HG03045 (cell line): ENCODE results near the gene TRAK1.

Experiments
- ATAC-seq: cut with Tn5 transposase; IDR thresholded peaks from one replicate; pipeline ENCODE4 v1.9.1; 2021; ENCODE audit warnings: mild to moderate bottlenecking, moderate library complexity; ENCODE audit not compliant: unreplicated experiment

TRAK1 gene

GRCh38 chr3:42228796-42229195 lies 137.6 kb downstream of the TRAK1 start:
- ATAC-seq, result no peak

DNA sequence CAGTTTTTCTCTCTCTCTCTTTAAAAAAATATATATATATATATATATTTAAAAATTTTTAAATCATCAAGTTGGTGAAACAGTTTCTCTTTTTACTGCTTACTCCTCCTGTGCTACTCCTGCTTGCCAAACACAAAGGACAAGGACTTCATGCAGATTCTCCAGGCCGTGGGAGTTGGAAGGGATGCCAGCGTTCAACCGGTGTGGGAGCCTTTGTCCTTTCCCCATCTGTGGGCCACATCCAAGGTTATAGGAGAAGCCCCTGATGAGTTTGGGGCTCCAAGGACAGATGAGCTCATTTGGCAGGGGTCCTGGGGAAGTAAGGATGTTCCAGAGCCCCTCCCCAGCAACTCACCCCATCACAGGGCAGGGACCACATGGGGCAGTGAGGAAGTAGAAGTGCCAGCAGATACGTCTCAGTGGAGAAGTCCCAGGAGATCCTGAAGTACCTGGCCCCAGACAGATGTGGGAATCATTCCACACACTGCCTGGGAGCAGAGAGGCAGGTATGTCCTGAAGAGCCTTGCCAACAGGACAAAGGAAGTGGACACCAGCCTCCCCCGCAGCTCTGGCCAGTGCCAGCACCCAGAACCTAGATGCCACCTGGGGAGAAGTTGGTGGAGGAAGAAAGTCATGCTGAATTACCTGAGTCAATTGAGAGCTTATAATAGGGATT lies 138.2 kb downstream of the TRAK1 start:
- ATAC-seq, result no peak

DNA sequence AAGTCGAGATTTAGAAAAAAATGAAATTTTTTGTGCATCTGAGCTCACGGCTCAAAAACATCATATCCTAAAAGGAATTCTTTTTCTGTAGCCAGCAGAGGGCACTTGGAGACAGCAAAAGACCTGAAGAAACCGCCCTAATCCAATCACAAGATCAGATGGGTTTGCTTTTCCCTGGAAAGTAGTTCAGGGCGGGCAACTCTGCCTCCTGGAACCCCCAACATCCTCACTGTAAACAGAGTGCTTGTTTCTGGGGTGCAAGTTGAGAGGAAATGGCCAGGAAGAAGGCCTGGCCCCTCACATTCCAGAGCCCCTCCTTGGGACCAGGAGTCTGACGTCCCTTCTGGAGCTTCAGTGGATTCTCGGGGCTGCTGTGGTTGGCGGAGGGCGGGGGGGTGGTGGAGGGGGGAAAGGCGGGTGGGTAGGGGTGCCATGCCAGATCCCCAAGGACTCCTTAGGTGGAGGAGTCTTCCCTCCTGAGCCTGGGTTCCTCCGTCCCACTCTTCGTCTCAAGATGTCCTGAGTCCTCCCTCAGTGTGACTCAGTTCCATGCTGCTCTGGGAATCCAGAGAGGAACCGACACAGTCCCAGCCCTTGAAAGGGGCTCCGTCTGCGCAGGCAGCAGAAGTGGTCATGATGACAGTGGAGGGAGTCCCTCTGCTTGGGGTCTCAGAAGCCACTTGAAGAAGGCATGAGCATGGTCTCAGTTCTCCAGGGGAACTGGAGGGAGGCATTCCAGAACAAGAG lies 139.0 kb downstream of the TRAK1 start:
- ATAC-seq, result no peak

DNA sequence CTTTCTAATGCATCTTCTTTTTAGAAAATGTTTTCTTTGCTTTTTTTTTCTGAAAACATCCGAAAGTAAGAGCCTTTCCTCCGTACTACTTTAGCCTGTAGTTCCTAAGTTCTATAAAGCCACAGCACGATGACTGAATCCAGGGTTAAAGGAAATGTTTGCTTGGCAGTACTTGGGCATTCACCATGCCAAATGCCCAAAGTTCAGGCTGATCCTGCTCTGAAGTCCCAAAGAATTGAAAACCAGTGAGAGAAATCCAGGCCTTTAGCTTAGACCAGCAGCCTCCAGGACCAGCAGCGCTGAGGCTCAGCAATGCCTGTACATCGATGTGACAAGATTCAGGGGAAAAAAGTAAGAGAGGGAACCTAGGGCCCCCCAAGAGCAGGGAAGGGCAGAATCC lies 139.7 kb downstream of the TRAK1 start:
- ATAC-seq, result no peak

DNA sequence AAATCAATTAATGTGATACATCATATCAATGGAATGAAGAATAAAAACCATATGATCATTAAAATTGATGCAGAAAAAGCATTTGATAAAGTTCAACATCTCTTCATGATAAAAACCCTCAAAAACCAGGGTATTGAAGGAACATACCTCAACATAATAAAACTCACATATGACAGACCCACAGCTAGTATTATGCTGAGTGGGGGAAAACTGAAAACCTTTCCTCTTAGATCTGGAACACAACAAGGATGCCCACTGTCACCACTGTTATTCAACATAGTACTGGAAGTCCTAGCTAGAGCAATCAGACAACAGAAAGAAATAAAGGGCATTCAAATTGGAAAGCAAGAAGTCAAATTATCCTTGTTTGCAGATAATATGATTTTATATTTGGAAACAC lies 144.4 kb downstream of the TRAK1 start:
- ATAC-seq, result no peak

- ATAC-seq, result no peak
Observed at GRCh38 chr3:42236611-42237010, 145.5 kb downstream of the TRAK1 start.

DNA sequence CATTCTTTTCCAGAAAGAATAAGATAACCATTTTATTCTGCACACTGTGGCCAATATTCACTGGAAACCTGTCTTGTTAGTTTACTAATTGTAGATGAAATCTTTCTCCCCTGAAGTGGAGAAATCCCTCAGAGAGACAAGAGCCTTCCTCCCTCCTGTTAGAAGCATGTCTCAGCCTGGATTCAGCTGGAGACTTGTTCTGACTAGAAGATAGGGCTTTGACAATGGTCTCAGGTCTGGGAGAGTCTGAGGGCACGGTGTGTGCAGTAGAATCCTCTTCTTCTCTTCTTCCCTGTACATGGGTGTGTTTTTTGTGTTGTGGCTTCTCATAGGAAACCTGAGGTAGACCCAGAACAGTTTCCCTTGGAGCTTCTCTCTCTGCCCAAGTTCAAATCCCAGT lies 154.9 kb downstream of the TRAK1 start:
- ATAC-seq, result no peak

DNA sequence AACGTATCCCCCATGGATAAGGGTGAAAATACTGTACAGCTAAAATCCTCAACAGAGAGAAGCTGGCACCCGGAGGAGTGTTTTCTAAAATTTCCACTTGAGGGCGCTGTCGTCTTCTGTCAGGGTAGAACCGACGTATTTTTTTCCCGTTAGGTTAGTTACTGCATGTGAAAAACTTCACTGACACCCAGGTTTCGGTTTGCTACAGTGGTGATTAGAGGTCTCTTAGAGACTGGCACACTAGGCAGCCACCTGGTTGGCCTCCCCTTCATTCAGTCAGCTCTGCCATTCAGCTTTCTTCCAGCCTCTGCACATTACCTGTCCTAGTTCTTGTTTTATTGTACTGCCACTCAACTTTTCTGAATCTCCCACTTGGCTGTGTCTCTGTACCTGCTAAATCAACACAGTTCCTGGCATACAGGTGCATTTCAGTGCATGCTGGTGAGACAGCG lies 156.4 kb downstream of the TRAK1 start:
- peak; percentile 68 for ATAC-seq

- ATAC-seq, result no peak
Observed at GRCh38 chr3:42250761-42251160, 159.6 kb downstream of the TRAK1 start.

GRCh38 chr3:42254566-42254965 lies 163.4 kb downstream of the TRAK1 start:
- no peak for ATAC-seq

- no peak for ATAC-seq
Observed at GRCh38 chr3:42256135-42256819, 165.1 kb downstream of the TRAK1 start.

- no peak for ATAC-seq
Observed at GRCh38 chr3:42257007-42257406, 165.8 kb downstream of the TRAK1 start.

- no peak for ATAC-seq
Observed at GRCh38 chr3:42262525-42262924, 171.4 kb downstream of the TRAK1 start.

- no peak for ATAC-seq
Observed at GRCh38 chr3:42263354-42264346, 172.5 kb downstream of the TRAK1 start.

DNA sequence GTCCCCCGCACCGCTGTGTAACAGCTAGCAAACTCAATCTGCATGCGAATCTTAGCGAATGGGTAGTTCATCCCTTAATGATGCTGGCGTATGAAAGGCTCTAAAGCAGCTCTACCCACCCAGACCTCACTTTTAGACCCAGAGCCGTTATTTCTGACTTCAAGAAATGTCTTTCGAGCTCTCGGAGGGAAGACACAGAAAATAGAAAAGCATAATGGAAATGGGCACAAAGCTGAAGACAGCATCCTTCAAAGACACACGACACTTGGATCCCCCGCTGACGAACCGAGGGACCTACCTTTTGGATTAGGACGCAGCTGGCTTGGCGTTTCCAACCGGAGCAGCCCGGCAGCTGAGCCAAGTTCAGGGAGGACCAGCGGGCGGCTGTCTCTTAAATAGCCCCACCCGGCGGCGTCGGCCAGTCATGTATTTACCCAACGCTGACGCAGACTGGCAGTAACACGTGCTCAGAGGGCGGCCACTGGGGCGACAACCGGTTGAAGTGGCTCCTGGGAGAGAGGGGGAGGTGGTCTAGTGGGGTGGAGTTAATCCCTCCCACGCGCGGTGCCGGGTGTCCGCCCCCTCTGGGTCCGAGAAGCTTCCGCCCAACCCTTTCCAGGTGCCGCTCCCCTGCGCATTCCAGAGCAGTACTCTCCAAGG lies 173.4 kb downstream of the TRAK1 start:
- ATAC-seq, result no peak

DNA sequence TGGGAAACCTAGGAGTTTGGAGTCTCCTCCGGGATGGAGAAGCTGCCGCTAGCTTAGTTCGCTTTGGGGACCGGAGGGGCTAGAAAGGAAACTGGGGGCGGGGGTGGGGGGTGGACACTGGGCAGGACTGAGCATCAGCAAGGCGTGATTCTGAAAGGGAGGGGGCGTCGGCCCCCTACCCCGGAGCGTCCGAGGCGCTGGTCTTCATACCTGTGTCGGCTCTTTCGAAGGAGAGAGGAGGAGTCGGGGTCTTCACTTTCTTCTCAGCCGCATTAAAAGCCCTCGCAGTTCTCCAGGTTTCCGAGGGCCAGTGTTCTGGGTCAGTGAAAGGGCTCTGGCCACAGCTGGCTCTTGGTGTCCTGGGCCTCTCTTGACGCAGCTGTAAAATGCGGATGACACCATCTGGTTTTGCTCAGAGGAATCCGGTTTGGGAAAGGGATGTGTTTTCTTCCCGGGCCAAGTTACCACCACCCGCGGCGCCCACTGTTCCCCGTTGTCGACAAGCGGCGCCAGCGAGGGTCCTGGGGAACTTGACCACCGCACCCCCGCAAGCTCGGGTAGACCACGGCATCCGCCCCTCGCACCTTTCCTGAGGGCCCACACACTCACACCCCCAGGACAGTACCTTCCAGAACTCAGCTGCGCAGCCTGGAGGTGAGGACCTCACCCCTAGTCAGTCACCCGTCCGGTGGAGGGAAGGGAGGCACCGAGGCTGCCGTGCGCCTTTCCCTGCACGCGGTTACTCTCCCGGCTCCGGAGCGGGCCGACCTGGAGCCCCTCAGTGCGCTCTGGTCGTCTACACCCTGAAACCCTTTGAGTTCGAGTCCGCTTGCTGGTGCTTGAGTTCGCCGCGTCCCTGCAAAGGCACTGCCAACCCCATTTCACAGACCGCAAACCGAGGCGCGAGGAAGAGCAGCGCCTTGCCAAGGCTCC lies 174.2 kb downstream of the TRAK1 start:
- ATAC-seq, result no peak

- no peak for ATAC-seq
Observed at GRCh38 chr3:42266085-42266484, 174.9 kb downstream of the TRAK1 start, which contains the start of gene CCK. Gene CCK, minus strand, starts transcription at chr3:42266185. Its CDS starts 2,555 bp downstream, at chr3:42263630.

DNA sequence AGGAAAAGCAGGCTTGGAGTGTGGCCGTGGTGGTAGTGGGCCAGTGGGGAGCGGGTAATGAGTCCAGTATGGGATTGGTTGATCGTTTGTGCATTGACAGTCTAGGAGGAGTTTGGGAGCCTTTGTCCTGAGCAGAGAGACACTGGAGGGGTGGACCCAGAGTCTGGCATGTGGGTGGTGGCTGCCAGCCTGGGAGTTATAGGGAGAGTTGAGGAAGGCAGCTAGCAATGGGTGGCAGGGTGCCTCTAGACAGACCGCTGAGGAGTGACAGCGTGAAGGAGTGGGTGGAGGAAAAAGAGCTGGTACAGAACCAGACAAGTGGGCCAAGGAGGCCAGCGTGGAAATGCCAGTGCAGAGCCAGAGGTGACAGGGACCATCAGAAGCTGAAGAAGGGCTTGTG lies 176.7 kb downstream of the TRAK1 start:
- ATAC-seq, result no peak

GRCh38 chr3:42269647-42270046 lies 178.5 kb downstream of the TRAK1 start:
- no peak for ATAC-seq
